ENCODE data around the gene CFAP126.
A peak's percentile ranks its signal among the peaks of the same experiment; 100 is the strongest.

DNA sequence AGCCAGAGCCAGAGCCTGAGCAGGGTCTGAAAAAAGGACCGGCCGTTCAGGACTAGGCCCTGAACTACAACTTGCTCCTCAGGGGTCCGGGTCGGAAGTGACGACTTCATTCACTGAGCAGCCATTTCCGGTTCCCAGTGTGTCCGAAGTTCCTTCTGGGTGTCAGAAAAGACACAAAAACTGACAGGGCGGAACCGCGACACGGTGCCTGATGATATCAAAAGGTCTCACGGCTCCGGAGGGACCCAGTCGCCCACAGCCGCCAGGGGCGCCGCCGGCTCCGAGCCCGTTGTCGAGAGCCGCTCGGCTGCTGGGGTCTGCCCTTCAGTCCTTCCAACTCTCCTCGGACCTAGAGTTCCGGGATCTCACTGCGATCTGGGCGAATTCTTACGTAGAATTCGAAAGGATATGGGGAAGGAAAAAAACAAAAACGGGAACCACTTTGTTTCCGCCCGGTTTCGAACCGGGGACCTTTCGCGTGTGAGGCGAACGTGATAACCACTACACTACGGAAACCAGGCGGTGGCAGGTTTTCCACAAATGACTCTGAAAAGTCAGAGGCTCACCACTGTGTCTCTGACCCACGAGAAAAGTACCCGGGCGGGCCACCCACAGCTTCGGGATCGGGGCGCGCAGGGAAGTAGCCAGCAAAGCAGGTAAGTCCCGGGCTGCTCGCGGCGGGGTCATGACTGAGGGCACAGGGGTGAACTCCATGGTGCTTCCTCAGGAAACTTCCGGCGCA lies 31.8 kb upstream of the CFAP126 start:
- TF ChIP-seq, protein P1, sequence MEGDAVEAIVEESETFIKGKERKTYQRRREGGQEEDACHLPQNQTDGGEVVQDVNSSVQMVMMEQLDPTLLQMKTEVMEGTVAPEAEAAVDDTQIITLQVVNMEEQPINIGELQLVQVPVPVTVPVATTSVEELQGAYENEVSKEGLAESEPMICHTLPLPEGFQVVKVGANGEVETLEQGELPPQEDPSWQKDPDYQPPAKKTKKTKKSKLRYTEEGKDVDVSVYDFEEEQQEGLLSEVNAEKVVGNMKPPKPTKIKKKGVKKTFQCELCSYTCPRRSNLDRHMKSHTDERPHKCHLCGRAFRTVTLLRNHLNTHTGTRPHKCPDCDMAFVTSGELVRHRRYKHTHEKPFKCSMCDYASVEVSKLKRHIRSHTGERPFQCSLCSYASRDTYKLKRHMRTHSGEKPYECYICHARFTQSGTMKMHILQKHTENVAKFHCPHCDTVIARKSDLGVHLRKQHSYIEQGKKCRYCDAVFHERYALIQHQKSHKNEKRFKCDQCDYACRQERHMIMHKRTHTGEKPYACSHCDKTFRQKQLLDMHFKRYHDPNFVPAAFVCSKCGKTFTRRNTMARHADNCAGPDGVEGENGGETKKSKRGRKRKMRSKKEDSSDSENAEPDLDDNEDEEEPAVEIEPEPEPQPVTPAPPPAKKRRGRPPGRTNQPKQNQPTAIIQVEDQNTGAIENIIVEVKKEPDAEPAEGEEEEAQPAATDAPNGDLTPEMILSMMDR (conservative IDR thresholded peaks at IDR 0.05 in 1 of 2, IDR thresholded peaks at IDR 0.05 in 1 of 2; ENCODE audit: extremely low read depth in 1 of 2, insufficient read depth in 1 of 2, low read depth in 1 of 2, low read length in 2 of 2), result peak in 1 of 2 donors; percentile 61
- TF ChIP-seq EZH2 (IDR thresholded peaks at IDR 0.05; ENCODE audit: borderline replicate concordance, low read length), result no peak

Measured in mammary epithelial cell (primary cell).